ENCODE data around the gene DSTN.

Gene DSTN

GRCh38 chr20:17587148-17587547 is 17.3 kb downstream of the DSTN start:
- DNase-seq (ENCODE audit: low read depth), result no peak
- H3K4me3 ChIP-seq (ENCODE audit: low read depth, low read length), result no peak overlapping the region
- TF ChIP-seq CTCF (IDR thresholded peaks at IDR 0.05; ENCODE audit: control insufficient read depth, extremely low read depth, insufficient read depth), result no peak

DNA sequence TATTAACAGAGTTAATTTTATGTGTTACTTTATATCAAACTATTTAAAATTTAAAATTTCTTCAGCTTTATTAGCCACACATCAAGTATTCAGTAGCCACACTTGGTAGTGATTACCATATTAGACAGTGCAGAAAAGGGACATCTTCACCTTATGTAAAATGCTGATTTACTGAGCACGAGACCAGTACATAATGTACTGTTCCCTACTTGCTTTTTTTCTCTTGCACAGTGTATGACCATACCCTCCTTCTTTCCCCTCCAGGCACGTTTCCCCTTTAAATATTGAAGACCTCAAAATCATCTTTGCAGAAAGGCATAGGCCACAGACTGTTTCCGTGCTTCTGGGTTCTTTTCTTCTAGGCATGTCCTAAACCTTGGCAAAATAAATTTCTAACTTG is 17.9 kb downstream of the DSTN start:
- no peak overlapping the region for H3K4me3 ChIP-seq (ENCODE audit: low read depth, low read length)
- DNase-seq (ENCODE audit: low read depth), result no peak
- no peak for TF ChIP-seq CTCF (IDR thresholded peaks at IDR 0.05; ENCODE audit: control insufficient read depth, extremely low read depth, insufficient read depth)

- no peak overlapping the region for H3K4me3 ChIP-seq (ENCODE audit: low read depth, low read length)
- no peak for TF ChIP-seq CTCF (IDR thresholded peaks at IDR 0.05; ENCODE audit: control insufficient read depth, extremely low read depth, insufficient read depth)
- DNase-seq (ENCODE audit: low read depth), result no peak
Observed at GRCh38 chr20:17589161-17589834, 19.4 kb downstream of the DSTN start.

GRCh38 chr20:17590245-17590644 is 20.4 kb downstream of the DSTN start:
- TF ChIP-seq CTCF (IDR thresholded peaks at IDR 0.05; ENCODE audit: control insufficient read depth, extremely low read depth, insufficient read depth), result no peak
- no peak for DNase-seq (ENCODE audit: low read depth)

GRCh38 chr20:17593902-17594301 is 24.0 kb downstream of the DSTN start:
- no peak overlapping the region for H3K4me3 ChIP-seq (ENCODE audit: low read depth, low read length)
- TF ChIP-seq CTCF (IDR thresholded peaks at IDR 0.05; ENCODE audit: control insufficient read depth, extremely low read depth, insufficient read depth), result no peak
- no peak for DNase-seq (ENCODE audit: low read depth)

More at GRCh38 chr20:17590245-17590644, 20.4 kb downstream of the DSTN start:
- H3K4me3 ChIP-seq (ENCODE audit: low read depth, low read length), result no peak overlapping the region

DNA sequence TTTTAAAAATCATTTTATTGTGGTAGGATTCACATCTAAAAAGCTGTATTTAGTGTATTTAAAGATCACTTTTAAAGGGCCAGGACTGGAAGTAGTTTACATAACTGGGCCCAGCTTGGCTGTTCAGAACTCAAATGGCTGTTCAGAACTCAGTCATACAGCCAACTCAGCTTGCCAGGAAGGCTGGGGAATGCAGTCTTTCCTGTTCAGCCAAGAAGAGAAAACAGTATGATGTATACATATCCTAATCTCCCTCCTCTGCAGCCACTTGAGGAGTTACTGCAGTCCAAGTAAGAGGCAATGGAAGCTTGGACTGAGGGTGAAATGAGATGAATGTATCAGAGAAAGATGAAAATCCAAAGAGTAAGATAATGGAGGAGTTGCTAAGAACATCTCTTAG is 24.6 kb downstream of the DSTN start:
- no peak for TF ChIP-seq CTCF (IDR thresholded peaks at IDR 0.05; ENCODE audit: control insufficient read depth, extremely low read depth, insufficient read depth)
- H3K4me3 ChIP-seq (ENCODE audit: low read depth, low read length), result peak overlapping the region; percentile 38
- peak; percentile 97 for DNase-seq (ENCODE audit: low read depth)

DNA sequence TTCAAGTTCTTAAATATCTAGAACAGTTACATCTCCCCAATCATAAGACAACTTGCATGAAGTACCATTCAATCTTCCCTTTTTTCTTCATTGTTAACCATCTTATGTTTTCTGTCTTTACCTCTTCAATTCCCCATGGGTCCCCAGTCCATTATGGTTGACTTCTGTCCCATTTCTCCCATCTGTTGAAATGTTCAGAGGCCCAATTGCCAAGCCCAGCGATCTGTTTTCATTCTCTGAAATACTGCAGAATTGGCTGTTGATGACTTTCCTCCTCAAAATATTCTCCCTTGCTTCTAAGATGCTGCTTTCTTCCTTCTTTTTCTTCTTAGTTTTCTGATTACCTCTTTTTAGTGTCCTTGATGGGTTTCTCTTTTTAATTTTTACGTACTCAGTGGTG is 26.0 kb downstream of the DSTN start:
- no peak for DNase-seq (ENCODE audit: low read depth)
- H3K4me3 ChIP-seq (ENCODE audit: low read depth, low read length), result no peak overlapping the region
- TF ChIP-seq CTCF (IDR thresholded peaks at IDR 0.05; ENCODE audit: control insufficient read depth, extremely low read depth, insufficient read depth), result no peak
